CD4-positive, alpha-beta T cell treated with Interleukin-4 for 4 hours (primary cell): Measurements from ENCODE around the gene P2RY6.
A peak's percentile ranks its signal among the peaks of the same experiment; 100 is the strongest.

Experiments used
- DNase-seq: peaks from one replicate; pipeline ENCODE4 v3.0.0-alpha.2; 2020

P2RY6 gene

DNA sequence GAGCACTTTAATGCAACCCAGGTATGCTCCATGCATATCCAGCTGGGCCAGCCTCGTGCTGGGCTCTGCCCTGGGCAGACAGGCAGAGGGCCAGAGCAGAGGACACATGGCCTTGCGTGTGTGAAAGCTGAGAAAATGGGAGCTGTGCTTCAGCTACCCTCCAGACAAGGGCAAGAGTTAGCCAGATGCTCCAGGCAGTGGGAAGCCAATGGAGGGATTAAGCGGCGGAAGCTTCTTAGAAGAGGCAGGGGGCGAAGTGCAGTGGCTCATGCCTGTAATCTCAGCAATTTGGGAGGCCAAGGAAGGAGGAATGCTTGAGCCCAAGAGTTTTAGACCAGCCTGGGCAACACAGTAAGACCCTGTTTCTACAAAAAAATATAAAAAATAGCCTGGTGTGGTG lies 26.1 kb downstream of the P2RY6 start:
- DNase-seq: no peak

DNA sequence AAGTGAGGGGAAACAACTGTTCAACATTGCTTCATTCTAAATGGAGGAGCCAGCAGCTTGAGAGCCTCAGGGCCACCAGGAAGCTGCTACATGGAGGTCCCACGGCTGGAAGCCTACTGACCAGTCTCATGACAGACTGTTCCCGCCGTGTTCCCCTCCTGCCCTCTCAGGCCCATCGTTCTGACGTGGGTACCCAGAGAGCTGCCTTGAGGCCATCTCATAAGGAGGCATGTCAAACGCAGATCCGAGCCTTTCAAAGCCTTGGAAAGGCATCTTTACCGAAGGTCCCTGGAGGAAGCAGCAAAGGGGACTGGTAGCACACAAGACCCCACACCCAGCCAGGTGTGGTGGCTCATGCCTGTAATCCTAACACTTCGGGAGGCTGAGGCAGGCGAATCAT lies 27.6 kb downstream of the P2RY6 start:
- DNase-seq: no peak

DNA sequence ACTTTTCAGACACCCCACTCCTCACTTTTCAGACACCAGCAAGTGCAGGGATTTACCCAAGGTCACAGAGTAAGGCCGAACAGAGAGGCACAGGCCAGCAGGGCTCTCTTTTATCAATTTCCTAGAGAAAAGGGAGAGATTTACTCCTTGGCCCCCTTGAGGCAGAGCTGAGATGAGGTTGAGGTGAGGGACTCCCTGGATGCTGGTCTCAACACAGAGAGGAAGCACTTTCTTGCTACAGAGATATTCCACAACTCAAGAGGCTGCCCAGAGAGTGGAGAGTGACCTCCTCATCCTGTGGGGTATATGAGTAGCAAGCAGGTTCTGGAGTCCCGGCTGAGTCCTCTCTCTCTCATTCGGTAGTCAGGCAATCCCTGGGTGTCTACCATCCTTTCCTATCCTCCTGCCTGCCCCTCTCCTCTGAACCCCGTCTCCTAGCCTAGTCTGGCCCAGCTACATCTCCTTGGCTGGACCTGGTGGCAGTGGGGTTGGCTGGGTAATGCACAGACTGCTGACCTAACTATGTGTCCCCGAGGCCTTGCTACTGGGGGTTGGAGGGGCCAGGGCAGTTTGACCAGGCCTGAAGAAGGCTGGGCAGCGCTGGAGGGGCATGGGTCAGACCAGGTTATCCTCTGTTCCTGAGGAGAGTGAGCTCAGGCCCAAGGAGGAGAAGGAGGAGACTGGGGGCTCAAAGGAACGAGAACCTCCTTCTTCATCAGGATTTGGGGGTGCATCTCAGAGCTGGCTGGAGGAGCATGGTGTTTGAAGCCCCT lies 34.1 kb downstream of the P2RY6 start:
- DNase-seq: no peak

DNA sequence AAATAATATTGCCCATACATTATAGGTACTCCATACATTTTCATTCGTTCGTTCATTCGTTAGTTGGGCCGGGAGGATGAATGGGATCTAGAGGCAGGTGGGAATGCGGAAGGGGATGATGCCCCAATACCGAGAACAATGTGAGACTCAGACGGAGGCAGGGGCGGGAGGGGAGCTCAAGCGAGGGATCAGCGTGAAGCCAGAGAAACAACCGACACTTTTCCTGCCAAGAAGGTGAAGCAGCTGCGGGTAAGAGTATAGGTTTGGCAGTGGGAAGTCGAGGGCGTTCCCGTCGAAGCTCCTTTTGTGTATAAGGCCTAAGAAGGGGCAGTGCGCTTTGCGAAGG lies 34.8 kb downstream of the P2RY6 start:
- no peak for DNase-seq

DNA sequence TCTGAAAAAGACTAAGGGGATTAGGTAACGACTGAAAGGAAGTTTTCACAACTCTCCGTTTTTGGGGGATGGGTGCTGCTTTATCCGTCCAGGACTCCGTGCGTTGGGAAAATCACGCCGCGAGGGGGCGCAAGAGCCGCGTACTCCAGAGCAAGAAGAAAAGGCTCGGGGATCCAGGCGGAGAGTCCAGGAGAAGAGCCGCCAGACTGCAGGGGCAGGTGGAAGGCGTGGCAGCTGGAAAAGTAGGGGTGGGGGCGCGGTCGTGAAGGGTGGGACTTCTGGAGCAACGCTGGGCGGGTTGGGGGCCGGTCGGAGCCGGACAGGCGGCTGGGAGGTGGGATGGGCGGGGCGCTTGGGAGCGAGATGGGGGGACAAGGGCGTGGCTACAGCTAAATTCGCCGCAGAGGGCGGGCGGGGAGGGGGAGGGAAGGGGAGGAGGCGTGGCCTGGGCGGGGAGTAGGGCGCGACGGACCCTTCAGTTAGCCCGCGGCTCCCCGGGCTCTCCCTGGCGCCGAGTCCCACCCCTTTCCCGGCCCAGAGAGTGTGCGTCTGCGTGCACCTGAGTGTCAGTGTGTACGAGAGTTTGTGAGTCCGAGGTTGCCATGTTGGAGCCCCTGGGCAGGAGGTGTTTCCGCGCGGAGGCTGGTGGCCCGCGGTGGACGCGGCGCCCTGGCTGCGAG lies 35.3 kb downstream of the P2RY6 start:
- peak; percentile 81 for DNase-seq

DNA sequence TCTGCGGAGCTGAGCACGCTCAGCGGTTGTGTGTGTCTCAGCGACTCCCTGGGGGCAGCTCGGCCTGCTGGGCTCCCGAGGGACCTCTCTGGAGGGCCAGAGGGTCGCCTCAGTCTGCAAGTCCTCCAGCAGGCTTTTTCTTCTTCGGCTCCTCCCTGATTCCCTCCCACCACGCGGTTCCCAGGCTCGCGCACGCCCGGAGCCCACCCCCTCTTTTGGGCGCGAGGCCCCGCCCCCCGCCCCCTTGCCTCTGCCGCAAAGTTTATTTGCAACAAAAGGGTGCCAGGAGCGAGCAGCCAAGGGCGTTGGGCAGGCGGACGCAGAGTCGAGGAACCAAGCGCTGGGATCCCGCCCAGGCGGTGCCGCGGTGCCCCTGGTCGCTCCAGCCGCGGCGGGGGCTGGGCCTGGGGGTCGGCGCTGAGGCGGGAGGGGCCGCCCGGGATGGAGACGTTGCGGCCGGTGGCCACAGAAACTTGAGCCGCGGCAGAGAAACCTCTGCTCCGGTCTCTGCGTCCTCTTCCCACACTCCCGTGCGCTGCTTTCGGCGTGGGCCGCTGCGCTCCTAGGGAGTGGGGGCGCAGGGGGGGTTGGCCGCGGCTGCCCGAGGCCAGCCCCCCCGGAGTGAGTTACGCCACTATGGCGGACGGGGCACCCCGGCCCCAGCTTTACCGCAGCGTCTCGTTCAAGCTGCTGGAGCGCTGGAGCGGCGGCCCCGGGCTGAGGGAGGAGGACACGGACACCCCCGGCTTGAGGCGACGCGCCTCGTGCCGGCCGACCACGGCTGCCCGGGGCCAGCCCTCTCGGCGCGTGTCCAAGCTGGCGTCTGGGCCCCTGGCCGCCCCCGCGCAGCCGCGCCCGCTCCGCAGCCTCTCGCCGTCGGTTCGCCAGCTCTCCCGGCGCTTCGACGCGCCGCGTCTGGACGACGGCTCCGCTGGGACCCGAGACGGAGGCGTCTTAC lies 36.1 kb downstream of the P2RY6 start, which contains the start of gene ARHGEF17:
Gene ARHGEF17, plus strand, starts transcription at position 274 of the 958 bp plus-strand sequence. Its CDS starts 363 bp downstream, at position 637.
- DNase-seq: peak; percentile 18

DNA sequence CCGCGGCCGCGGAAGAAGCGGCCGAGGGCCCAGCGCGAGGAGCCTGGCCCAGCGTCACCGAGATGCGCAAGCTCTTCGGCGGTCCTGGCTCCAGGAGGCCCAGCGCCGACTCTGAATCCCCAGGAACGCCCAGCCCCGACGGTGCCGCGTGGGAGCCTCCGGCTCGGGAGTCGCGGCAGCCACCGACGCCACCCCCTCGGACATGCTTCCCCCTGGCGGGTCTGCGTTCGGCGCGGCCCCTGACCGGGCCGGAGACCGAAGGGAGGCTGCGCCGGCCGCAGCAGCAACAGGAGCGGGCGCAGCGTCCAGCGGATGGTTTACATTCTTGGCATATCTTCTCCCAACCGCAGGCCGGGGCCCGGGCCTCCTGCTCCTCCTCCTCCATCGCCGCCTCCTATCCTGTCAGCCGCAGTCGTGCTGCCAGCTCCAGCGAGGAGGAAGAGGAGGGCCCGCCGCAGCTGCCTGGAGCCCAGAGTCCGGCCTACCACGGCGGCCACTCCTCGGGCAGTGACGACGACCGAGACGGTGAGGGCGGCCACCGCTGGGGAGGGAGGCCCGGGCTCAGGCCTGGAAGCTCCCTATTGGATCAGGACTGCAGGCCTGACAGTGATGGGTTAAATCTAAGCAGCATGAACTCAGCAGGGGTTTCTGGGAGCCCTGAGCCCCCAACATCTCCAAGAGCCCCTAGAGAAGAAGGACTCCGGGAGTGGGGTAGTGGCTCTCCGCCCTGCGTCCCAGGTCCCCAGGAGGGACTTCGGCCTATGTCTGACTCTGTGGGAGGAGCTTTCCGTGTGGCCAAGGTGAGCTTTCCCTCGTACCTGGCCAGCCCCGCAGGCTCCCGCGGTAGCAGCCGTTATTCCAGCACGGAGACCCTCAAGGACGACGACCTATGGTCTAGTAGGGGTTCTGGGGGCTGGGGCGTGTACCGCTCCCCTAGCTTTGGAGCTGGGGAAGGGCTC lies 37.1 kb downstream of the P2RY6 start:
- DNase-seq: no peak

DNA sequence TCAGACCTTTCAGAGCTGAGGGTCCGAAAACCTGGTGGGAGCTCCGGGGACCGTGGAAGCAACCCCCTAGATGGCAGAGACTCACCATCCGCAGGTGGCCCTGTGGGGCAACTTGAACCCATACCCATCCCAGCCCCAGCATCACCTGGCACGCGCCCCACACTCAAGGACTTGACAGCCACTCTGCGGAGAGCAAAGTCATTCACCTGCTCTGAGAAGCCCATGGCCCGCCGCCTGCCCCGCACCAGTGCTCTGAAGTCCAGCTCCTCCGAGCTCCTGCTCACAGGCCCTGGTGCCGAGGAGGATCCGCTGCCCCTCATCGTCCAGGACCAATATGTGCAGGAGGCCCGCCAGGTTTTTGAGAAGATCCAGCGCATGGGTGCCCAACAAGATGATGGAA lies 37.9 kb downstream of the P2RY6 start:
- DNase-seq: no peak

DNA sequence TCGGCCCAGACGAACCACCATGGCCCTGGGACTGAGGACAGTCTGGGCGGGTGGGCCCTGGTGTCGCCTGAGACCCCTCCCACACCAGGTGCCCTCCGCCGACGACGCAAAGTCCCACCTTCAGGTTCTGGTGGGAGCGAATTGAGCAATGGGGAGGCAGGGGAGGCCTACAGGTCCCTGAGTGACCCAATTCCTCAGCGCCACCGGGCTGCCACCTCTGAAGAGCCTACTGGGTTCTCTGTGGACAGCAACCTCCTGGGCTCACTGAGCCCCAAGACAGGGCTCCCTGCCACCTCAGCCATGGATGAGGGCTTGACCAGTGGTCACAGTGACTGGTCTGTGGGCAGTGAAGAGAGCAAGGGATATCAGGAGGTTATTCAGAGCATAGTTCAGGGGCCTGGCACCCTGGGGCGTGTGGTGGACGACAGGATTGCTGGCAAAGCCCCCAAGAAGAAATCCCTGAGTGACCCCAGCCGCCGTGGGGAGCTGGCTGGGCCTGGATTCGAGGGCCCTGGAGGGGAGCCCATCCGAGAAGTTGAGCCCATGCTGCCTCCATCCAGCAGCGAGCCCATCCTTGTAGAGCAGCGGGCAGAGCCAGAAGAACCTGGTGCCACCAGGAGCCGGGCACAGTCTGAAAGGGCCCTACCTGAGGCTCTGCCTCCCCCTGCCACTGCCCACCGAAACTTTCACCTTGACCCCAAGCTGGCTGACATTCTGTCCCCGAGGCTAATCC lies 38.7 kb downstream of the P2RY6 start:
- DNase-seq: no peak

DNA sequence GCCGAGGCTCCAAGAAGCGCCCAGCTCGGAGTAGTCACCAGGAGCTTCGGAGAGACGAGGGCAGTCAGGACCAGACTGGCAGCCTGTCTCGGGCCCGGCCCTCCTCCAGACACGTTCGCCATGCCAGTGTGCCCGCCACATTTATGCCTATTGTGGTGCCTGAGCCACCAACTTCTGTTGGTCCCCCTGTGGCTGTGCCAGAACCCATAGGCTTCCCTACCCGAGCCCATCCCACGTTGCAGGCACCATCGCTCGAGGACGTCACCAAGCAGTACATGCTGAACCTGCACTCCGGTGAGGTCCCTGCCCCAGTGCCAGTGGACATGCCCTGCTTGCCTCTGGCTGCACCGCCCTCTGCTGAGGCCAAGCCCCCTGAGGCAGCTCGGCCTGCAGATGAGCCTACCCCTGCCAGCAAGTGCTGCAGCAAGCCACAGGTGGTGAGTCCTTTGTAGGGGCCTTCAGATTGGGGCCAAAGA lies 39.3 kb downstream of the P2RY6 start:
- DNase-seq: no peak

DNA sequence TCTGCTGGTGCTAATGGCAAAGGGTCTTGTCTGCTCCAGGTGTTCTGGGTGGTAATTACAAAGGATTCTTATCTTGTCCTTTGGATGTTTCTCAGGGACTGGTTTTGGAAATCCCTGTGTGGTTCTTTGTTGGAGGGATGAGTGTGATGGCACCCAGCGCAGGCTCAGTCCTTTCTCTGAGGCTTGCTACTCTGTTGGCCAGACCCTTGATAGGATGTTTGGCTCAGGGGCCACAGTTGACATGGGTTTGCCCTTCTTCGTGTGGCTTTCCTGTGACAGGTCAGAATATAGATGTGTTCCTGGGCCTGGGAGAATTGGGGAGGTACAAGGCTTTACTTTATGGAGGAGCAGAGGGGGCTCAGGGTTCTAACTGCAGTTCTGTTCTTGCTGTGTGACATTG lies 39.9 kb downstream of the P2RY6 start:
- DNase-seq: no peak

DNA sequence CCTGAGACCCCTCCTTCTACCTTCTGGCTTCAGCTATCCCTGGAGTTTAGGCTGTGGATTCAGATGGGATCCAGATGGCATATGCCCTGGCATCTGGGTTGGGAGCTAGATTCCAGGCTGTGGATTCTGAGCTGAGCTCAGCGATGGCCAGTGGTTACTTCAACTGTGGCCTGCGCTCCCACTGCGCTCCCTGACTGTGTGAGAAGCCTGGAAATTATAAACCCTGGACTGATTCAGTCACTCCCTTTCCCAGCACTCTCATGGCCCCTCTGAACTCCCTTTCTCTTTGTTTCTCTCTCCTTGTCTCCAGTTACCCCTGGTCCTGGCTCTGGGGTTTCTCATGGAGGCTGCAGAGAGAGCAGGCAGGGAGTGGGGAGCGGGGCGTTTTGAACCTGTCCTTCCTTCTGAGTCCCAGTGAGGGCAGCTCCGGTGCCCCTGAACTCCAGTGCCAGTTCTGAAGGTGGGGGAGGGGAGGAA lies 40.8 kb downstream of the P2RY6 start:
- no peak for DNase-seq

DNA sequence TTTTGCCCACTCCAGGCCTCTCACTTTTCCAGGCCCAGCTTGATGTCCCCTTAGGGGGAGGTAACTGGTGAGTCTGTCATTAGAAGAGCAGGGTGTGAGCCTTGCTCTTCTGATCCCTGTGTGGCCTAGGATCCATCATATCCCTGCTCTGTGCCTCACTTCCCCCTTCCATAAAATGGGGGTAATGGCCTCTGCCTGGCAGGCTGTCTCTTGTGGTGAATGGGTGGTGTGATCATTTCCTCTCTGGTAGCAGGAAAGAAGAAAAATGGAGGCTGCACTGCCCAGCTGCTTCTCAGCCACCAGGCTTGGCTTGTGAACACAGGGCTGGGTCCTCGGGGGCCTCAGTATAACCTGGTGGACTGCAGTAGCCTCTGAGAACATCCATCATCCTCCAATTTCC lies 41.5 kb downstream of the P2RY6 start:
- no peak for DNase-seq

DNA sequence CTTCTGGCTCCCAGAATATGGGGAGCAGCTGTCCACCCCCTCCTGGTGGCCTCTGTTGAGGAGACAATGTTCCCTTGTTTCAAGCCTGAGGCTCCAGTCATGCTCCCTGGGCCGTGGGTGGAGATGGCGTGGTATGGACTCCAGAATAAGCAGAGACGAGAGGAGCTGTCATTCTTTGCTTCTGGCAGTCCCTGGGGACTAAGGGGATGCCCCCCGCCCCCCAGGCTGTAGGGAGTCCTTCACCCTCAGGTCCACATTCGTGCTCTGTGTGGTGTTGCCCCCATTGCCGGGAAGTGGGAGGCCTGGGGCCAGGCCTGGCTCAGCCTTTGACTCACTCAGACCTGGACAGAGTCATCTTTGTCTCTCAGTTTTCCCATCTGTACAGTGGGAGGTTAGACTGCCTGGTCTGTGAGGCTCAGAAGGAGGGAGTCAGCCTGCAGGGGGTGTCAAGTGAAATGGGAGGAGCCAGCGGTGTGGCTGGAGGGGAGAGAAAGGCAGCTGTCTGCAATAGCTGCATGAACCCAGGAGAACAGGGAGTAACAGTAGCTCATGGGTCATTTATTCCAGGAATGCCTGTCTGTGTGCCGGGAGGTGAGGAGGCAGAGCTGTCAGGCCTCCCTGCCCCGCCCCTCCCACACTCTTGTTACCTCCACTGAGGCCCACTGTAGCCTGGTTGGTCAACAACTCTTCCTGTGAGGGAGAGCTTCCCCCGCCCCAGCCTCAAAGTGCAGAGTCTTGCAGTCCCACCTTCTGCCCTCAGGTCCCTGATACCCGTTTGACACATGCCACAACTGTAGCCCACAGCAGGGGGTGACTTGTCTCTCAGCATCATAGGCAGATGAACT lies 42.2 kb downstream of the P2RY6 start:
- DNase-seq: no peak

DNA sequence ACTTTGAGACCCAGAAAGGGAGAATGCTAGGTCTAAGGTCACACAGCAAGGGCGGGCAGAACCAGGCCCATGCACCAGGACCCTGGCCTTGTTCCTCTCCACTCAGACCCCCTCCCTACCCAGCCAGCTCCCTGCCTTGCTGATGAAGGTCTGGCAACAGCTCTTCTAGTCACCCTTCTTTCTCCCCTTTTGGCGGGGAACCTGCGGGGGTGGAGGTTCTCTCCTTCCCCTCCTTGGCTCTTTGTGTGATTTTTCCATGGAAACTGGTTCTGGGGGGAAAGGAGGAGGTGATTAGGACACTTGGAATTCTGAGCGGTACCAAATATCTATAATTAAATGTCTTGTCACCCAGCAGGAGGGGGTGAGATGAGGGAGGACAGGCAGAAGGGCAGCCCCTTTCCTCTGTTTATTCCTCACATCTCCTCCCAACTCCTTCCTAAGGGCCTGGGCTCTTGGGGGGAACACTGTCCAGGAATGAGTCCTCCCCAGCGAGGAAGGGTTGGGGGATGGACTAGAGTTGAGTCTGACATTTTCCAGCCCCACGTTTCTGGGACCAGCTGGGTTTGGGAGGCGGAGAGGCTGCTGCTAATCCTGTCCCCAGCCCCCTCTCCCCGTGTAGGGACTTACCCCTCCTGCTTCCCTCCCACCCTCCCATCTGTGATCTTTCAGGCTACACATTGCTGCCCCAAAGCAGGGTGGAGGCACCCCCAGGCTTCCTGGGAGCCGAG lies 43.3 kb downstream of the P2RY6 start:
- DNase-seq: no peak

DNA sequence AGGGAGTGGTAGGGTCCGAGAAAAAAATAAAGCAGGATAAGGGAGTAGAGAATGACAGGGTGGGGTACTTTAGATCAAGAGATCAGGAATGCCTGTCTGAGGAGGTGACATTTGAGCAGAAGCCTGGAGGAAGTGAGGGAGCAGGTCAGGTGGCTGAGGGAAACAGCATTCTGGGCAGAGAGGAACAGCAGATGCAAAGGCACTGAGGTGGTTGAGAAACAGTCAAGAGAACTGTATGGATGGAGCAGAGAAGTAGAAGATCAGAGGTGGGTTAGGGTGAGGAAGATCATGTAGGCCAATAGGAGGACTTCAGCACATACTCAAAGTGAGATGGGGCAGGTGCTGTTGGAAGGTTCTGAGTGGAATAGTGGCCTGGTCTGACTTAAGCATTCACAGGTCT lies 44.3 kb downstream of the P2RY6 start:
- no peak for DNase-seq

DNA sequence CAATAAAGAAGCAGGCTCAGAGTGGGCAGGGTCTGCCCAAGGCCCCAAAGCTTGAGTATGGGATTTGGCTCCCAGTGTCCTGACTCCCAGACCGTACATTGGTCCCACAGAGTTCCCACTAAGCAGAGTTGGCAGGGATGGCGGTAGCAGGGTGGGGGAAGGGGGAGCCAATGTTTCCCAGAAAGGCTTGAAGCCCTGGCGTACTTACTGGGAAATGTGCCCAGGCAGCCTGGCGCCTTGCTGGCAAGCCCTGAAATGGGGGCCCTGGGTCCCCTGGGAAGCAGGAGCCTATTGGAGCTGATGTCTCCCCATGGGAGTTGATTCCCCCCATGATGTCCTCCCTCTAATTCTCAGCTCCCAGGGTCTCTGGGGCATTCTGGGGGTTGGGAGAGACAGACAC lies 45.2 kb downstream of the P2RY6 start:
- DNase-seq: no peak

DNA sequence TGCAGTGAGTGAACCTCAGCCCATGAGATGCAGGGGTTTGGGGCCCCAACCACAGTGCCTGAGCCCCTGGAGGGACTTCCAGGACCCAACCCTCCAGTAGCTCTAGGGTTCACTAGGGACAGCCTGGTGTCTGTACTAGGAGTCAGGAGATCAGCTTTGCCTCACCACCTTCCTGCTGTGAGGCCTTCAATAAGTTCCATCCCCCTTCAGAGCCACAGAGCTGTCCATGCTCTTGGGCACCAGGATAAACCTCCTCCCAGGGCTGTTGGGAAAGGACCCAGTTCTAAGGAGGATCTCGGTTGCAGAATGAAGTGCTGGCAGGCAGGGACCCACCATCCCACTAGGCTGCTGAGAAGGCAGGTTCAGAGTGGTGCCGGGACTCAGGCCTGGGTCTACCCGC lies 45.7 kb downstream of the P2RY6 start:
- no peak for DNase-seq

DNA sequence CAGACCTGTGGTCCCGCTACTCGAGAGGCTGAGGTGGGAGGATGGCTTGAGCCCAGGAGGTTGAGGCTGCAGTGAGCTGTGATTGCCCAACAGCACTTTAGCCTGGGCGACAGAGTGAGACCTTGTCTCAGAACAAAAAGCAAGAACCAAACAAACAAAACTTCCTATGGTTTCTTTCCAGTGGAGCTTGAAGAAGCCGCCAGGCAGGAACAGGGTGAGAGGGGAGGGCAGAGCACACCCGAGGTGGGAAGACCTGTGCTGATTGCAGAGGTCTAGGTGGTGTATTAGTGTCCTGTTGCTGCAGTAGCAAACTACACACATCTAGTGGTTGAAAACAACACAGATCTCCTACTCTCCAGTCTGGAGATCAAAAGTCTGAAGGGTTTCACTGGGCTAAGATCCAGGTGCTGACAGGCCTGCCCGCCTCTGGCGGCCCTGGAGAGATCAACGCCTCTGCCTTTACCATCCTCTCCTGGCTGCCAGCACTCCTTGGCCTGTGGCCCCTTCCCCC lies 46.4 kb downstream of the P2RY6 start:
- no peak for DNase-seq
